HepG2 (cell line): ENCODE data around the gene KIF6. TPM values are rescaled to one million over a fixed set of nuclear protein-coding genes. Genes with fewer than 3 reads are reported as not detected.

Experiments
- ATAC-seq: fragments of 200-7000 bp; cut with Tn5 transposase; 3 replicates; pipeline ENCODE4 v1.9.1; 2020; ENCODE audit warnings: mild to moderate bottlenecking, moderate library complexity
- BruUV-seq: library from RNA; stranded (reverse); fragments of 400-500 nt; replicated peaks from 2 replicates; lab custom pipeline; 2021; lab: Mats Ljungman, UMichigan
- CTCF ChIA-PET: fragments of 300-600 bp; formaldehyde crosslinking; extraction: SDS; loops from one replicate; lab custom pipeline; 2021; ENCODE audit warnings: low total read pairs, inconsistent platforms, low intra/inter-chr PET ratio; lab: Yijun Ruan, JAX
- POLR2A ChIA-PET: fragments of 350-600 bp; sonication (Branson Sonifier 250); formaldehyde crosslinking; loops from one replicate; lab custom pipeline; 2020; ENCODE audit warnings: antibody characterized with exemption, inconsistent platforms; lab: Yijun Ruan, JAX
- DNase-seq: peaks from one replicate; pipeline ENCODE4 v3.0.0-alpha.2; 2015; ENCODE audit warnings: low spot score
- FAIRE-seq: peaks from 3 replicates; lab custom pipeline; 2011; peaks lifted over from hg19 to GRCh38; lab: Jason Lieb, UNC
- H2AFZ ChIP-seq: one replicate; pipeline ENCODE4 v1.6.1; 2011; ENCODE audit warnings: low read length, inconsistent platforms
- H3K27ac ChIP-seq: fragments of 300-600 bp; 3 replicates; pipeline ENCODE4 v1.8.0; 2011; ENCODE audit warnings: mixed run types, mild to moderate bottlenecking, mixed read lengths, low read length, inconsistent platforms; ENCODE audit not compliant: insufficient read depth; ENCODE audit errors: extremely low read length
- H3K27me3 ChIP-seq, 2 experiments: fragments of 200-600 bp in 1 of 2; 2 replicates in 1 of 2; 3 replicates in 1 of 2; pipeline versions ENCODE4 v1.6.0 to v1.8.0; 2011; ENCODE audit warnings: low read length in 2 of 2, mild to moderate bottlenecking in 2 of 2, moderate library complexity in 2 of 2, inconsistent platforms in 1 of 2; ENCODE audit not compliant: insufficient read depth in 2 of 2, control insufficient read depth in 1 of 2
- H3K36me3 ChIP-seq, 2 experiments: fragments of 200-600 bp in 1 of 2; replicated peaks in 1 of 2; 2 replicates in 1 of 2; 3 replicates in 1 of 2; pipeline versions ENCODE4 v1.5.1 to v1.8.0; 2011; ENCODE audit warnings: low read length in 2 of 2, inconsistent platforms in 1 of 2; ENCODE audit not compliant: insufficient read depth in 2 of 2, control insufficient read depth in 1 of 2
- H3K4me1 ChIP-seq: 2 replicates; pipeline ENCODE4 v1.5.1; 2012; ENCODE audit warnings: low read length, inconsistent platforms; ENCODE audit not compliant: insufficient read depth
- H3K4me2 ChIP-seq: 2 replicates; pipeline ENCODE4 v1.6.0; 2011; ENCODE audit warnings: low read depth, low read length, inconsistent platforms
- H3K4me3 ChIP-seq, 3 experiments: fragments of 200-600 bp in 1 of 3; sonication (generic), shearing (Covaris generic) in 1 of 3; replicated peaks in 1 of 3; 2 replicates each; pipeline ENCODE4 v1.5.1; 2011 to 2016; ENCODE audit warnings: low read length in 3 of 3, inconsistent platforms in 2 of 3, low read depth in 2 of 3, mild to moderate bottlenecking in 2 of 3, control low read depth in 1 of 3, mixed read lengths in 1 of 3; ENCODE audit not compliant: insufficient read depth in 1 of 3
- H3K79me2 ChIP-seq: one replicate; pipeline ENCODE4 v1.6.1; 2011; ENCODE audit warnings: low read length, inconsistent platforms; ENCODE audit not compliant: insufficient read depth
- H3K9ac ChIP-seq: 2 replicates; pipeline ENCODE4 v1.6.0; 2011; ENCODE audit warnings: mild to moderate bottlenecking, low read depth, low read length, inconsistent platforms; ENCODE audit not compliant: insufficient read depth
- H3K9me3 ChIP-seq: 2 replicates; pipeline ENCODE4 v1.5.1; 2012; ENCODE audit warnings: mild to moderate bottlenecking, low read length
- H4K20me1 ChIP-seq: 2 replicates; pipeline ENCODE4 v1.6.0; 2011; ENCODE audit warnings: inconsistent platforms, mild to moderate bottlenecking, low read length, moderate library complexity; ENCODE audit not compliant: insufficient read depth
- DDIT3 ChIP-seq: sonication (generic); formaldehyde crosslinking; IDR thresholded peaks from 2 replicates; pipeline ENCODE4 v1.4.0; 2020; ENCODE audit warnings: mild to moderate bottlenecking, missing genetic modification reagents
- DR1 ChIP-seq: sonication (generic); formaldehyde crosslinking; IDR thresholded peaks from 2 replicates; pipeline ENCODE4 v1.8.0; 2021; ENCODE audit warnings: mild to moderate bottlenecking, missing genetic modification reagents, inconsistent platforms
- FOXM1 ChIP-seq: sonication (generic); formaldehyde crosslinking; IDR thresholded peaks from 2 replicates; pipeline ENCODE4 v1.5.0; 2020; ENCODE audit warnings: missing genetic modification reagents
- IKZF1 ChIP-seq: fragments of 450-650 bp; IDR thresholded peaks from 2 replicates; pipeline ENCODE4 v1.7.1; 2016
- MLLT10 ChIP-seq: sonication (generic); formaldehyde crosslinking; IDR thresholded peaks from 2 replicates; pipeline ENCODE4 v1.4.0; 2020; ENCODE audit warnings: missing genetic modification reagents
- SOX13 ChIP-seq, 3 experiments: fragments of 450-650 bp in 1 of 3; sonication (generic) in 1 of 3; formaldehyde crosslinking in 1 of 3; IDR thresholded peaks in 2 of 3; conservative IDR thresholded peaks in 1 of 3; 2 replicates each; pipeline versions ENCODE4 v1.5.0 to v1.6.1; 2016 to 2020; ENCODE audit warnings: antibody characterized with exemption in 1 of 3, mild to moderate bottlenecking in 1 of 3, missing compliant biosample characterization in 1 of 3, missing genetic modification reagents in 1 of 3, moderate library complexity in 1 of 3
- SP5 ChIP-seq: IDR thresholded peaks from 2 replicates; pipeline ENCODE4 v1.6.1; 2016; ENCODE audit warnings: low read depth, borderline replicate concordance
- XBP1 ChIP-seq: sonication (generic); formaldehyde crosslinking; IDR thresholded peaks from 2 replicates; pipeline ENCODE4 v1.5.0; 2020; ENCODE audit warnings: missing genetic modification reagents
- ZNF180 ChIP-seq: sonication (generic); formaldehyde crosslinking; IDR thresholded peaks from 2 replicates; pipeline ENCODE4 v1.4.0; 2020; ENCODE audit warnings: low read depth, missing genetic modification reagents, borderline replicate concordance
- ZNF317 ChIP-seq: sonication (generic); formaldehyde crosslinking; IDR thresholded peaks from 2 replicates; pipeline ENCODE4 v1.5.0; 2020; ENCODE audit warnings: mild to moderate bottlenecking, missing genetic modification reagents
- ZNF329 ChIP-seq: sonication (generic); formaldehyde crosslinking; IDR thresholded peaks from 2 replicates; pipeline ENCODE4 v1.9.0; 2021; ENCODE audit warnings: low read depth, mild to moderate bottlenecking, missing genetic modification reagents
- ZNF768 ChIP-seq: sonication (generic); formaldehyde crosslinking; IDR thresholded peaks from 2 replicates; pipeline ENCODE4 v1.4.0; 2020; ENCODE audit warnings: missing genetic modification reagents
- WGBS: methylation state at CpG from one replicate; pipeline ENCODE4 v1.1.6; 2017; ENCODE audit warnings: low lambda C conversion rate; 5-methylcytosine and 5-hydroxymethylcytosine counted together
- in situ Hi-C: cut with HindIII; loops from 2 replicates; pipeline ENCODE4 v1.10.0; 2017; ENCODE audit warnings: low pct_unique_long_range_greater_than_20kb; ENCODE audit not compliant: extremely low pct_ligation_motif_present
- intact Hi-C: fragments of 100-400 bp; cut with micrococcal nuclease; formaldehyde crosslinking; loops from one replicate; pipeline ENCODE4 v1.10.0; 2022; ENCODE audit not compliant: unreplicated experiment
- polyA plus RNA-seq, 8 experiments: library from polyadenylated mRNA; depleted of rRNA in 3 of 8; stranded (reverse) in 7 of 8; unstranded in 1 of 8; fragments of >200 nt; fragmentation: Illumina TruSeq in 4 of 8; extraction: Trizol in 4 of 8; gene quantifications; 2 replicates each; pipeline versions ENCODE4 v1.2.1 to v1.2.3, GENCODE V29; 2011 to 2016; ENCODE audit warnings: low read depth in 4 of 8, missing spikeins in 1 of 8, mixed read lengths in 1 of 8; ENCODE audit not compliant: insufficient read depth in 1 of 8
- total RNA-seq, 5 experiments: library from RNA; depleted of rRNA; stranded (reverse); fragments of >200 nt; fragmentation: Illumina TruSeq; extraction: Trizol; gene quantifications; 2 replicates each; pipeline ENCODE4 v1.2.3, GENCODE V29; 2016; ENCODE audit warnings: low read depth in 1 of 5
- TF ChIP-seq, protein P1 (sequence below): sonication (generic); formaldehyde crosslinking; IDR thresholded peaks from 2 replicates; pipeline ENCODE4 v1.5.1; 2020; ENCODE audit warnings: mild to moderate bottlenecking, missing genetic modification reagents, borderline replicate concordance
- TF ChIP-seq, protein P2 (sequence below): IDR thresholded peaks from 2 replicates; pipeline ENCODE4 v1.6.1; 2016; ENCODE audit warnings: missing compliant biosample characterization, missing genetic modification reagents, borderline replicate concordance

The KIF6 gene
- total and polyA plus RNA-seq, 2 of the 13 experiments (the other 11 are each of a cell fraction or from before 2014, with no cell fraction given) = 0.04 to 0.27 TPM

- Histone ChIP-seq H3K9me3 (no peaks in the 10 kb centered on the region), H3K27ac (no peak overlapping the region), H3K79me2 (no peaks in the 10 kb centered on the region), H3K27me3 (no peaks in the 10 kb centered on the region), H3K36me3 (no peaks in the 10 kb centered on the region), H3K9ac (no peak overlapping the region), H3K4me2 (no peak overlapping the region), H2AFZ (no peak overlapping the region), H3K4me3 (no peak overlapping the region), H3K4me1 (no peaks in the 10 kb centered on the region), H4K20me1 (no peaks in the 10 kb centered on the region)
- WGBS = 100% methylated on average over 2 of the region's 2 CpGs
- TF ChIP-seq ZNF768 (CRISPR knock-in tag) (no peak), SP5 (CRISPR knock-in tag) (no peak), MLLT10 (CRISPR knock-in tag) (no peak), DR1 (CRISPR knock-in tag) (no peak), XBP1 (CRISPR knock-in tag) (no peak), DDIT3 (CRISPR knock-in tag) (no peak), SOX13 (IDR thresholded peaks at IDR 0.05) (no peak), SOX13 (CRISPR knock-in tag; conservative IDR thresholded peaks at IDR 0.05 in 1 of 2, IDR thresholded peaks at IDR 0.05 in 1 of 2) (no peak), ZNF317 (CRISPR knock-in tag) (no peak), IKZF1 (no peak), ZNF329 (CRISPR knock-in tag) (no peak), ZNF180 (CRISPR knock-in tag) (no peak), FOXM1 (no peak)
- TF ChIP-seq, protein P1, sequence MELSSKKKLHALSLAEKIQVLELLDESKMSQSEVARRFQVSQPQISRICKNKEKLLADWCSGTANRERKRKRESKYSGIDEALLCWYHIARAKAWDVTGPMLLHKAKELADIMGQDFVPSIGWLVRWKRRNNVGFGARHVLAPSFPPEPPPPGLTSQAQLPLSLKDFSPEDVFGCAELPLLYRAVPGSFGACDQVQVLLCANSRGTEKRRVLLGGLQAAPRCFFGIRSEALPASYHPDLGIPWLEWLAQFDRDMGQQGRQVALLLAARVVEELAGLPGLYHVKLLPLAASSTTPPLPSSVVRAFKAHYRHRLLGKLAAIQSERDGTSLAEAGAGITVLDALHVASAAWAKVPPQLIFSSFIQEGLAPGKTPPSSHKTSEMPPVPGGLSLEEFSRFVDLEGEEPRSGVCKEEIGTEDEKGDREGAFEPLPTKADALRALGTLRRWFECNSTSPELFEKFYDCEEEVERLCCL (CRISPR knock-in tag) = no peak
- TF ChIP-seq, protein P2, sequence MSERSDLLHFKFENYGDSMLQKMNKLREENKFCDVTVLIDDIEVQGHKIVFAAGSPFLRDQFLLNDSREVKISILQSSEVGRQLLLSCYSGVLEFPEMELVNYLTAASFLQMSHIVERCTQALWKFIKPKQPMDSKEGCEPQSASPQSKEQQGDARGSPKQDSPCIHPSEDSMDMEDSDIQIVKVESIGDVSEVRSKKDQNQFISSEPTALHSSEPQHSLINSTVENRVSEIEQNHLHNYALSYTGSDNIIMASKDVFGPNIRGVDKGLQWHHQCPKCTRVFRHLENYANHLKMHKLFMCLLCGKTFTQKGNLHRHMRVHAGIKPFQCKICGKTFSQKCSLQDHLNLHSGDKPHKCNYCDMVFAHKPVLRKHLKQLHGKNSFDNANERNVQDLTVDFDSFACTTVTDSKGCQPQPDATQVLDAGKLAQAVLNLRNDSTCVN (CRISPR knock-in tag) = no peak
- ATAC-seq (no peak), FAIRE-seq (no peak), DNase-seq (no peak)
- POLR2A ChIA-PET = no interaction called here
- CTCF ChIA-PET = no interaction called here
- BruUV-seq = no TSS peak
- intact Hi-C loops = no loop called here
- in situ Hi-C loops = no loop called here
These were observed 48.6 kb upstream of the KIF6 start for GRCh38 chr6:39773782-39774181.
